GM23338 (cell line): ENCODE measurements around the gene EXOG.

ENCODE experiments used
- EZH2 ChIP-seq: fragments of 200-600 bp; sonication (generic); IDR thresholded peaks from one replicate; pipeline ENCODE4 v1.8.0; 2017; ENCODE audit warnings: antibody characterized with exemption, mild to moderate bottlenecking, low read depth; ENCODE audit not compliant: unreplicated experiment
- STAT1 ChIP-seq: IDR thresholded peaks from one replicate; pipeline ENCODE4 v1.6.1; 2016; ENCODE audit warnings: antibody characterized with exemption; ENCODE audit not compliant: unreplicated experiment
- TF ChIP-seq, protein P1 (sequence below), 2 experiments: fragments of 200-600 bp in 1 of 2; sonication (generic) in 1 of 2; conservative IDR thresholded peaks; 2 replicates each; pipeline versions ENCODE4 v1.5.1 to v1.6.1; 2016 to 2017; ENCODE audit warnings: antibody characterized with exemption in 2 of 2, low read depth in 2 of 2, mild to moderate bottlenecking in 2 of 2, moderate library complexity in 1 of 2

- TF ChIP-seq STAT1 (no peak), EZH2 (no peak)
- TF ChIP-seq, protein P1, sequence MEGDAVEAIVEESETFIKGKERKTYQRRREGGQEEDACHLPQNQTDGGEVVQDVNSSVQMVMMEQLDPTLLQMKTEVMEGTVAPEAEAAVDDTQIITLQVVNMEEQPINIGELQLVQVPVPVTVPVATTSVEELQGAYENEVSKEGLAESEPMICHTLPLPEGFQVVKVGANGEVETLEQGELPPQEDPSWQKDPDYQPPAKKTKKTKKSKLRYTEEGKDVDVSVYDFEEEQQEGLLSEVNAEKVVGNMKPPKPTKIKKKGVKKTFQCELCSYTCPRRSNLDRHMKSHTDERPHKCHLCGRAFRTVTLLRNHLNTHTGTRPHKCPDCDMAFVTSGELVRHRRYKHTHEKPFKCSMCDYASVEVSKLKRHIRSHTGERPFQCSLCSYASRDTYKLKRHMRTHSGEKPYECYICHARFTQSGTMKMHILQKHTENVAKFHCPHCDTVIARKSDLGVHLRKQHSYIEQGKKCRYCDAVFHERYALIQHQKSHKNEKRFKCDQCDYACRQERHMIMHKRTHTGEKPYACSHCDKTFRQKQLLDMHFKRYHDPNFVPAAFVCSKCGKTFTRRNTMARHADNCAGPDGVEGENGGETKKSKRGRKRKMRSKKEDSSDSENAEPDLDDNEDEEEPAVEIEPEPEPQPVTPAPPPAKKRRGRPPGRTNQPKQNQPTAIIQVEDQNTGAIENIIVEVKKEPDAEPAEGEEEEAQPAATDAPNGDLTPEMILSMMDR (conservative IDR thresholded peaks at IDR 0.05; ENCODE audit: low read depth in 2 of 2): no peak
Measured at GRCh38 chr3:38532529-38532928, 36.4 kb downstream of the EXOG start.
